ENCODE measurements around the gene EPB41L2.
"Not testable (repeated sequence)": the region's sequence is repeated elsewhere in the genome, so short reads cannot be mapped to it uniquely, and the experiment has no call there.

Gene EPB41L2

DNA sequence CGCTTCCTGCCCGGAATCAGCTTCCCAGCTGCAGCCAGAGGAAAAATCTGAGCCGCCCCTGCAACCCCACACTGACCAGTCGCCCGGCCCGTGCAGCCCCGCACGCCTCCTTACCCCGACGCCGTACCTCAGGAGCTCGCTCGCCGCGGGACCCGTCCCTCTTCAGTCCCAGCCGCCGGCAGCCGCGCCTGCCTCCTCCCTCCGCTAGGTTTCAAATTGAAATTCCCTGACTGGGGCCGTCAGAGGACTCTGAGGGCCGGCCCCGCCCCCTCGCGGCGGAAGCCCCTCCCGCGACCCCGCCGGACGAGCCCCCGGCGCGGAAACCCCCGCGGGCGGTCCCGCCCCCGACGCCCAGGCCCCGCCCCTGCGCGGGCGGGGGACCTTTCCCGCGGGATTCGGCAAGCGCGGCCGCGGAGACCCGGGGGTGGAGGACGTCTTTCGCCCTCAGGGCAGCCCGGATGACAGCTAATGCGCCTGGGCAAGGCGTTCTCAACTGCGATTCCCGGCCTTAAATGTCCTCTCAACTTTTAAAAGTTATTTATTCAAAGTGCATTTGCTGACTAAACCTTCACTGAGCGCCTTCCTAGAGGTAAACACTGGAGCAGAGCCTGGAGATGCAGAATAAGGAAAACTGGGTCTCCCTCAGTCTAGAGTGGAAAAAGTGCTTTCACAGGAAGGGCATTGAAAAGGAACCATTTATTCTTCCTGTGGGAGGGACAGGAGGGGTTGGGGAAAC lies at the start of gene EPB41L2:
EPB41L2 (minus strand) TSS at position 218 of the 736 bp plus-strand sequence. CDS start 106,760 bp downstream, outside the sequence.
- ATAC-seq, result peak; percentile 79 to 82

DNA sequence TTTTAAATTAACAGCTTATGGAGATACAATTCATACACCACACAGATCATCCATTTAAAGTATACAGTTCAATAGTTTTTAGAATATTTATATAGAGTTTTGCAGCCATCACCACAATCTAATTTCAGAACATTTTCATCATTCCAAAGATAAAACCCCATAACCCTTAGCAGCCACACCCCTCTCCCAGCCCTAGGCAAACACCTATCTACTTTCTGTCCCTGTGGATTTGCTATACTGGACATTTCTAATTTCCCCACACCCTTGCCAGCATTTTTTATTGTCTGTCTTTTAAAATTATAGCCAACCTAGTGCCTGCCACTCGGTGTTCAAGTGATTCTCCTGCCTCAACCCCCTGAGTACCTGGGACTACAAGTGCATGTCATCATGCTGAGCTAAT lies 49.2 kb upstream of the EPB41L2 start:
- ATAC-seq, result no peak

GRCh38 chr6:131107151-131107550 lies 44.1 kb upstream of the EPB41L2 start:
- no peak for ATAC-seq

DNA sequence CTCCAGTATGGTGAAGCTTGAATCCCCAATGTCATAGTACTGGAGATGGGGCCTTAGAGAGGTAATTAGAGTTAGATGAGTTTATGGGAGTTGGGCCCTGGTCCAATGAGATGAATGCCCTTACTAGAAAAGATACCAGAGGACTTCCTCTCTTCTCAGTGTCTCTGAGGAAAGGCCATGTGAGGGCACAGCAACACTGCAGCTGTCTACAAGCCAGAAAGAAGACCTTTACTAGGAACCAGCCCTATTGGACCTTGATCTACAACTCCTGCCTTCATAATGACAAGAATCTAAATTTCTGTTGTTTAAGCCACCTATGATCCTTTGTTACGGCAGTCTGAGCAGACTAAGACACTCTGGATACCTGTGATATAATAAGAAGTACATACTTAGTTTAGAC lies 40.9 kb upstream of the EPB41L2 start:
- ATAC-seq, result no peak

- no peak for ATAC-seq
Observed at GRCh38 chr6:131103296-131103695, 40.3 kb upstream of the EPB41L2 start.

- no peak for ATAC-seq
Observed at GRCh38 chr6:131101911-131102680, 39.1 kb upstream of the EPB41L2 start.

- ATAC-seq, result no peak
Observed at GRCh38 chr6:131096786-131097185, 33.7 kb upstream of the EPB41L2 start.

GRCh38 chr6:131093334-131093733 lies 30.3 kb upstream of the EPB41L2 start:
- ATAC-seq, result no peak

- ATAC-seq, result not testable (repeated sequence)
Observed at GRCh38 chr6:131091944-131092343, 28.9 kb upstream of the EPB41L2 start.

DNA sequence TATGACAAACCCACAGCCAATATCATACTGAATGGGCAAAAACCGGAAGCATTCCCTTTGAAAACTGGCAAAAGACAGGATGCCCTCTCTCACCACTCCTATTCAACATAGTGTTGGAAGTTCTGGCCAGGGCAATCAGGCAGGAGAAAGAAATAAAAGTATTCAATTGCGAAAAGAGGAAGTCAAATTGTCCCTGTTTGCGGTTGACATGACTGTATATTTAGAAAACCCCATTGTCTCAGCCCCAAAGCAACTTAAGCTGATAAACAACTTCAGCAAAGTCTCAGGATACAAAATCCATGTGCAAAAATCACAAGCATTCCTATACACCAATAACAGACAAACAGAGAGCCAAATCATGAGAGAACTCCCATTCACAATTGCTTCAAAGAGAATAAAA lies 27.3 kb upstream of the EPB41L2 start:
- ATAC-seq, result not testable (repeated sequence)

- no peak for ATAC-seq
Observed at GRCh38 chr6:131084982-131085381, 21.9 kb upstream of the EPB41L2 start.

DNA sequence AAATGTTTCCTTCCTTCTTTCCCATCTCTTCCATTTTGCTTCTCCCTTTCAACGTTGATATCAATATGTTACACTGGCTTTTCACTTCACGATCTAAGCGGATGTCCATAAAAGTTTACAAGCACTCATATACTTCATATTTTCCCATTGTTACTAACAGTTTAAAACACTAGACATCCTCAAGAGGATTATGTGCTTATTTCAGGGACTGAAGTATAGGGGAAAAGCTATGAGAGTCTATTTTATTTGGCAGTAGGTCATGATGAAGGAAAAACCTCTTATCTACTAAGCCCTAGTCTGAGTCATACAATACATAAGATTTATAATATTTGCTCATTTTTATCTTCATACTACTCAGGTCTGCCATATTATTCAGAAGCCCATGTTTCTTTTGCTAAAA lies 20.6 kb upstream of the EPB41L2 start:
- no peak for ATAC-seq

GRCh38 chr6:131082335-131082734 lies 19.3 kb upstream of the EPB41L2 start:
- ATAC-seq, result no peak

- no peak for ATAC-seq
Observed at GRCh38 chr6:131080084-131080483, 17.0 kb upstream of the EPB41L2 start.

GRCh38 chr6:131073577-131073976 lies 10.5 kb upstream of the EPB41L2 start:
- peak; percentile 55 to 63 for ATAC-seq

GRCh38 chr6:131070061-131070460 lies 7.0 kb upstream of the EPB41L2 start:
- ATAC-seq, result peak in 1 of 2 donors; percentile 15

DNA sequence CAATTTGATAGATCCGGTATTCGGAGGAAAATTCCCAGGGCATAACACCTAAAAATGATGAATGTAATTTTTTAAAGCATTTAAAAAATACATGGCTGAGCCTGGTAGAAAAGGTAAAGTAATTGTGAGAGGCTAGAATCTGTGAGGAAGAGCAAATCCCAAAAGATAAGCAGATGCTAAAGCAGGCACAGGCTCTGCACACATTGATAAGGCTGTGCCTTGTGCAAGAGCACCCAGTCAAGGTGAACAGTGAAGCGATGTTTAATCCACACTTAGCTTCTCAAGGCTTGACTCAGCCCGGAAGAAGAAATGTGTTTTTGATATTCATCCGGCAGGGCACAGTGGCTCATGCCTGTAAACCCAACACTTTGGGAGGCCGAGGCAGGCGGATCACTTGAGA lies 5.1 kb upstream of the EPB41L2 start:
- ATAC-seq, result no peak

GRCh38 chr6:131067521-131067920 lies 4.5 kb upstream of the EPB41L2 start:
- no peak for ATAC-seq

- no peak for ATAC-seq
Observed at GRCh38 chr6:131065824-131066171, 2.8 kb upstream of the EPB41L2 start.

DNA sequence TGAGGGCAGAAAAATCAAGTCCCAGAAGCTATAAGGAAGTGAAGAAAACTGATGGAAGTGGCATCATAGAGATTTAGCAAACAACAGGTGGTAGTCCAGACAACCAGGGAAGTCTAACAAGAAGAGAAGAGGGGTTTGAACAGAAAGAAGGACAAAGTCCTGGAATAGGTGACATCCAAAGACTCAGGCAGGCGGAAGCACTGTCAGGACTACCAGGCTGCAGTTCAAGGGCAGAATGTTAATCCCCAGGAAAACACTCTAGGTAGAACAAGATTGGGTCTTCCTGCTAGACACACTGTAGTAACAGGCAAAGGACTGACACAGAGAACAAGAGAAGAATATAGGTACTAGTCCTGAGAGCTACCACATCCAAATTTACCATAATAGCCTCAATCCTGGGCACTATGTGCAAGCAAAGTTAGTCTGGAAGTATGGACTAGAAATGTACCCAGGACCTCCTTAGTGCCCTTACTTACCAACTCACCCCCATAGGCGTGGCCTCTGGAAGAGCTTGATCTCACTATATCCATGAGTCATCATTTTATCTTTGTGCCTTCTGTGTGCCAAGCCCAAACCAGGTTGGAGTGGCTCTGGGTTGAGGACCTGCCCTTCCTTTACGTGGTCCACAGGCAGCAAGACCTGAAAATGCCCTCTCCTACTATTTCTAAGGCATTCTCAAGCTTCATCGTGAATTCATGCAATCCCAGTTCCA lies 2.2 kb upstream of the EPB41L2 start:
- ATAC-seq, result no peak

GRCh38 chr6:131063764-131064272 lies 773 bp upstream of the EPB41L2 start:
- ATAC-seq, result no peak

DNA sequence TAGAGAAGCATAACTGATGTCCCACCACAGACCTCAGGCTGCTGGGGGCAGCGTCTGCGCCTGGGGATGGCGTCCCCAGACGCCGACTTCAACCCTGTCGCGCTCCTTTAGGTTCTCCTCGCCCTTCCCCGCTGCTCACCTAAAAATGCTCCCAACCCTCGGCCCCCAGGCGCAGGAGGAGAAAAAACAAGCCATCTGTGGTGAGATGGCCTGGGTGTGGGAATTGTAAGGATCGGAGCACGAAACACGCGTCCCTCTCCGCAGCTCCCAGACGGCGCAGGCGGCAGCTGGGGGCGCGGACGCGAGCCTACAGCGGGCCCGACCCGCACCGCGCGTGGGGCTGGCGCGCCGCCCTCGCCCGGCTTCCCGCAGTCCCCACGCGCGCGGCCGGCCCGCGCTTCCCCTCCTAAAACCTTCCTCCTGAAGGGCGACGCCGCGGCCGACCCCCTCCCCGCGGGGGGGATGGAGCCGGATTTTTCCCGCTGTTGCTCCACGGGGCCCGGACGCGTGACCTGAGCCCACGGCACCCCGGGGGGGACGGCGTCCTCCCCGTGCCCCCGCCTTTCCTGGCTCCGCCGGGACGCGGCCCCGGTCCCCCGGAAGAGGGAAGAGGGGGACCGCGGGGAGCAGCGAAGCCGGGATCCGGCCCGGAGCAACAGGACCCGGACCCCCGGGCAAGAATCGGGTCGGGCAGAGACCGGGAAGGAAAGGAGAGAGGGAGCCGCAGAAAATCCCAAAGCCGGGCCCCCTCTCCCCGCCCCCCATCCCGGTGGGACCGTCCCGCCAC lies 611 bp downstream of the EPB41L2 start:
- peak; percentile 22 to 35 for ATAC-seq

GRCh38 chr6:131061751-131062119 lies 1.3 kb downstream of the EPB41L2 start:
- ATAC-seq, result no peak
